GM19395 (cell line): Measurements from ENCODE around the gene DNER.
"Not testable (repeated sequence)": the region's sequence is repeated elsewhere in the genome, so short reads cannot be mapped to it uniquely, and the experiment has no call there.

Experiments
- ATAC-seq: cut with Tn5 transposase; IDR thresholded peaks from one replicate; pipeline ENCODE4 v1.9.1; 2021; ENCODE audit warnings: mild to moderate bottlenecking, moderate library complexity; ENCODE audit not compliant: unreplicated experiment

The DNER gene

GRCh38 chr2:229506699-229507098 is 207.7 kb downstream of the DNER start:
- ATAC-seq, result not testable (repeated sequence)

GRCh38 chr2:229501051-229501794 is 213.1 kb downstream of the DNER start:
- ATAC-seq, result no peak

GRCh38 chr2:229492034-229492433 is 222.3 kb downstream of the DNER start:
- no peak for ATAC-seq

DNA sequence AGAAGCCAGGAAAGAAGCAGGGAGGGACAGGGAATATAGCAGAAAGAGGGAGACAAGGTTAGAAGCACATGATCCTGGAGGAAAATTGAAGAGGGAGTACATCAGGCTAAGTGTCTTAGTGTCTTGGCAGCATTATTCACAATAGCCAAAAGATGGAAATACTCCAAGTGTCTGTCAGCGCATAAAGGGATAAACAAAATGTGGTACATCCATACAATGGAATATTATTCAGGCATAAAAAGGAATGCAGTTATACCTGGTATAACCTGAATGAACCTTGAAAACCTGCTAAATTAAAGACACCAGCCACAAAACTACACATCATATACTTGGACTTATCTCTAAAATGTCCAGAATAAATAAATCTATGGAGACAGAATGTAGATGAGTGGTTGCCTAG is 224.2 kb downstream of the DNER start:
- no peak for ATAC-seq

- no peak for ATAC-seq
These were observed 225.3 kb downstream of the DNER start for GRCh38 chr2:229489016-229489415.

DNA sequence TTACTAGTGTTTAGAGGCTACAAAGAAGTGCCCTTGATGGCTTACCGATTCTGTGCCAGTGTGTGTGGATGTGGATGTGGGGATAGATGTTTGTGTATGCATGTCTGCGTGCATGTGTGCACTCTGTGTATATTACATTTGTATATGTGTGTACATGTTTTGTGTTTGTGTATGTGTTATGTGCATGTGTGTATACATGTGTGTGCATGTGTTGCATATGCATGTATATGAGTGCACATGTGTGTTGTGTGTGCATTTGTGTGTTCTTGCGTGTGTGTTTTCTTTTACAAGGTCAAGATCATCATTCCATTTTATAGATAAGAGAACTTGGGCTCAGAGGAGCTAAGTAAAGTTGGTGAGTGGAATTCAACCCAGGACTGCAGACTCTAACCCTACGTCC is 226.1 kb downstream of the DNER start:
- ATAC-seq, result no peak

DNA sequence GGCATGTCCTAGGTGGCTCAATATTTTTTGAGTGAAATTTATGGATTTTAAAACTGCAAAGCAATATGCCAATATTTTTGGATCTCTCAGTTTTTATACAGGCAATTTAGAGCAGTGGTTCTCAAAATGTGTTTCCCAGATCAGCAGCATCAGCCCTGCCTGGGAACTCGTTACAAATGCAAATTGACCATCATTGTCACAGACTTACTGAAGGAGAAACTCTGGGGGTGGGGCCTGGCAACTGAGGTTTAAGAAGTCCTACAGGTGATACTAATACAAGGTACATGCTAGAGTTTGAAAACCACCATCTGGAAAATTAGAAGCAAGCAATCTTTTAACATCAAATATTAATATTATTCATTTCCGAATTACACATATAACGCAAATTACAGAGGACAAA is 227.7 kb downstream of the DNER start:
- ATAC-seq, result no peak

GRCh38 chr2:229485857-229486256 is 228.5 kb downstream of the DNER start:
- no peak for ATAC-seq

GRCh38 chr2:229477269-229477755 is 237.0 kb downstream of the DNER start:
- no peak for ATAC-seq

GRCh38 chr2:229475778-229476177 is 238.6 kb downstream of the DNER start:
- ATAC-seq, result no peak

- no peak for ATAC-seq
These were observed 240.2 kb downstream of the DNER start for GRCh38 chr2:229474125-229474524.

- no peak for ATAC-seq
These were observed 243.6 kb downstream of the DNER start for GRCh38 chr2:229470781-229471180.

GRCh38 chr2:229467783-229468182 is 246.6 kb downstream of the DNER start:
- ATAC-seq, result no peak

DNA sequence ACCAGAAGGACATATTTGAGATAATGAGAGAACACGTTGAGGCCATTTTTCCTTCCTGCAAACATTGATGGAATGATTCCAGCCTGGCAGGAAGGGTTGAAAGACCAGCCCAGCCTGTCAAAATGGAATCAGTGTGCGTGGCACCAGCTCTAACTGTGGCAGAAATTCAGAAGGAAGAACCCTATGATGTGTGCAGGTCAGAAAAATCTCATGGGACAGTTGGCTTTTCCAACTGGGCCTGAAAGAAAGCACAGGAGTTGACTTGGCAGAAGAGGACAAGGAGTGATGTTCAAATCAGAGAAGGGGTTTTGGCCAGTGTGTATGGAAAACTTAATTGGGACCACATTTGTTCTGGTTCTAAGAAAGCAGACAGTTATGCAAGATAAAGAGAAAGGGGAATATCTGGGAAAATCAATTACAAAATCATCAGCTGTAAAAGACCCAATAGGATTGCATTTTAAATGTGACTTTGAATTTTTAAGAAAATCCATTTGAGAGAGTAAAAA is 250.5 kb downstream of the DNER start:
- no peak for ATAC-seq

- no peak for ATAC-seq
These were observed 252.2 kb downstream of the DNER start for GRCh38 chr2:229462112-229462511.

DNA sequence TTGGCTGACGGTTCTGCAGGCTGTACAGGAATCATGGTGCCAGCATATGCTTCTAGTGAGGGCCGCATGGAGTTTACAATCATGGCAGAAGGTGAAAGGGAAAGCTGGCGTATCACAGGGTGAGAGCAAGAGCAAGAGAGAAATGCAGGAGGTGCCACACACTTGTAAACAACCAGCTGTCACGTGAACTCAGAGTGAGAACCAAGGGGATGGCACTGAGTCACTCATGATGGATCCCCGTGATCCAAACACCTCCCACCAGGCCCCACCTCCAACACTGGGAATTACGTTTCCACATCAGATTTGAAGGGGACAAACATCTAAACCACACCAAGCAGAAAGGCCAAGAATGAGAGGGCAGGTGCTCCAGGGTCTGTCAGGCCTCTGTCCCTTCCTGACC is 258.3 kb downstream of the DNER start:
- no peak for ATAC-seq

DNA sequence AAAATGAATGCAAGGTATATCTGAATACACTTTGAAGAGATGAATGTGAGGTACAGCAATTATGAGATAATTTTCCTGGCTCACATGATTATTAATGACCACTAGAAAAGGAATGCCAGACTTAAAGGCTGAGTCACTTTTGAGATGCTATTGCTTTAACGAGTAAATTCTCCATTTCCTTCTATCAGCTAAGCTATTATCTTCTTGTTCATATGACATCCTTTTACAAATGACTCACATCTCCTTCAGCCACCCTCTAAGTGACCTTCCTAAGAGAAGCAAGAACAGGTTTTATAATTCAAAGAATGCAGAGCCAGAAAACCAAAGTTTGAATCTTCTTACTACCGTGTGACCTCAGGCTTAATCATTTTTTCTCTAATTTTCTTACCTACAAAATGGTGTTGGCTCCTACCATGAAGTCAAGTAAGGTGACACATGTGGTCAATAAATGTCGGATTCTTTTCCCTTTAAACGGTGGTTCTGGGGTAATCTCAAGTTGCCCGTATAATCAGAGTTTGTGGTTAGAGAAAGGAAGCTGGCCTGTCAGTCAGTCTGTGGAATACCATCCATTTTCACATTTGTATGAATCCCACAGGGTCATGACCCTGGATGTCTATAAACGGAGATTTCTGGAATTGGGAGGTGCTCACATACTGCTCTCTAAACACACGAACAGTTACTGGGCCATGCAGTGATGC is 259.3 kb downstream of the DNER start:
- ATAC-seq, result no peak

GRCh38 chr2:229453230-229453629 is 261.1 kb downstream of the DNER start:
- ATAC-seq, result no peak

DNA sequence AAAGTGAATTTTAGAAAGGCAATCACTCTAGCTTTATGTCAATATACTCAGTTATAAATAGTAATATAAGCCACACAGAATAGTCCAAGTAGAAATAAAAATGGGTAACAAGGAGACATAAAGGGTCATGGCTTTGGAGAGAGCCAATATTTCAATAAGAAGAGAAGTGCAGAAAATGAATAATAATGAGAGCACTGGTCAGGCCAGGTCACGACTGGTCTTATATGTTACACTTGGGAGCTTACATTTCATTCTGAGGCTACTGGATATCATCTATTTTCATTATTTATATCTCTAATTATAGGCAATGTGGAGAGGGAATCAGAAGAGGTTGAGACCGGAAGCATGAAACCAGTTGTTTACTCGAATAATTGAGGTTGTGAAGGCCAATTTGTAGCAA is 262.5 kb downstream of the DNER start:
- no peak for ATAC-seq

GRCh38 chr2:229447227-229447626 is 267.1 kb downstream of the DNER start:
- no peak for ATAC-seq

DNA sequence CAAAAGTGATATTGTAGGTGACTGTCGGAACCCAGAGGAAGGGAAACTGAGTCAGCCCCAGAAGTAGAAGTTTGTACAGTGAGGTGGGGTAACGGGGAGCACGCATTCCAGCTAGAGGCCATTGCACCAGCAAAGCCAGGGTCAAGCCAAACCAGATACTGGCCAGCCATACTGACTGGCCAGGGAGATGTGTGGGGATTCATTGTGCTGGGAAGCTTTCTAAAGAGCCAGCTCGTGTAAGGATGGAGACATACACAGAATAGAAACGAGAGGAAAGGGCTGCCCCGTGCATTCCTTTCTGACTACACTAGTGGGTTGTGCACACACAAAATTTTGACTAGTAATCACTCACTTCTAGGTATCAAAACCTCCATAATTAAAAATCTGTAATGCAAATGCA is 268.0 kb downstream of the DNER start:
- ATAC-seq, result no peak

DNA sequence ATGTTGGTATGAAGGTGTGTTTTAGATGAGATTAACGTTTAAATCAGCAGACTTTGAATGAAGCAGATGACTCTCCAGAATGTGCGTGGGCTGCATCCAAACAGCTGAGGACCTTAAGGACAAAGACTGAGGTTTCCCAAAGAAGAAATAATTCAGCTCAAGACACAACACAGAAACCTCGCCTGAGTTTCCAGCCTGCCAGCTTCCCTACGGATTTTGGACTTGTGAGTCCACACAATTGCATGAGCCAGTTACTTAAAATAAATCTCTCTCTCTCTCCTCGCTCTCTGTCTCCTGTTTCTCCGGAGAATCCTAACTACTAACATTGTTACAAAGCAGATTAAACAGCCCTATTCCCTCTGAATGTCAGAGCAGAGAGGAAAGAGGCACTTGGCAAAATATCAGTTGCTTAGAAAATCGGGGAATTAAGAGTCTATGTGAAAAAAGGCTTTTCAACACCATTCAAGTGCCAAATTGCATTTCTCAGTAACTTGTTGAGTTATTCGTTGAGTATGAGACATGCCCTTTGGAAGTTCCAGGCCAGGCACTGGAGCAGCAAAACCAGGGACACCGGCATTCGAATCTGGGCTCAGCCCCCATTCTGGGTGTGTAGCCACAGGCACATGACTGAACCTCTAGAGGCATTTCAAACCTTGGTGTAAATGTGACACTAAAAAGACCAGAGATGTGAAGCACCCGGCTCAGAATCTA is 268.7 kb downstream of the DNER start:
- no peak for ATAC-seq
